Measurements from ENCODE around the gene PHF3.
"Not testable (repeated sequence)": the region's sequence is repeated elsewhere in the genome, so short reads cannot be mapped to it uniquely, and the experiment has no call there.

The PHF3 gene

DNA sequence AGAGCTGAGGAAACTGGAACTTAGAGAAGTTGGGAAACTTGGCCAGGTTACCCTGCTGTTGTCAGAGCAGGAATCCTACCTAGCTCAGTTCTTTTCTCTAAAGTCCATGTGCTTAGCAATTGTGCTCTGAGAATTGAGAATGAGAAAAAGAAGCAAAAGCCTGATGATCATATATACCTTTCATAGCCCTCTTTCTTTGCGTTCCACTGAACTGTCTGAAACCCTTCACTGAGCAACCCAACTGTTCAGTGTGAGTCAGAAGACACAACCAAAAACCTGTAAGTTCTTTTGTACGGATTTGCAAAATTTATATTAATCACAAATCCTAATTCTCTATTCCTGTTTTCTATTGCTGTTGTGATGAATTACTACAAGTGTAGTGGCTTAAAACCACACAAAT, 80.6 kb downstream of the PHF3 start:
- Mint-ChIP-seq H3K27me3 (no peaks in the 10 kb centered on the region), H3K36me3 (peaks cover 21% of the 10 kb centered on the region), H3K9me3 (ENCODE audit: low read depth) (no peaks in the 10 kb centered on the region), H3K4me1 (ENCODE audit: low read depth) (peaks cover 3% of the 10 kb centered on the region), H3K4me3 (no peak overlapping the region), H3K27ac (no peak overlapping the region)

GRCh38 chr6:63721181-63721580, 85.6 kb downstream of the PHF3 start:
- Mint-ChIP-seq H3K27me3 (no peaks in the 10 kb centered on the region), H3K4me3 (no peak overlapping the region), H3K36me3 (no peaks in the 10 kb centered on the region), H3K4me1 (ENCODE audit: low read depth) (peaks cover 6% of the 10 kb centered on the region), H3K27ac (no peak overlapping the region), H3K9me3 (ENCODE audit: low read depth) (no peaks in the 10 kb centered on the region)

GRCh38 chr6:63724721-63725120, 89.1 kb downstream of the PHF3 start:
- peaks cover 11% of the 10 kb centered on the region for H3K4me1 Mint-ChIP-seq (ENCODE audit: low read depth)
- no peaks in the 10 kb centered on the region for H3K9me3 Mint-ChIP-seq (ENCODE audit: low read depth)
- no peak overlapping the region for H3K27ac Mint-ChIP-seq
- no peaks in the 10 kb centered on the region for H3K27me3 Mint-ChIP-seq
- no peak overlapping the region for H3K4me3 Mint-ChIP-seq
- H3K36me3 Mint-ChIP-seq: peaks cover 2% of the 10 kb centered on the region

GRCh38 chr6:63730311-63730710, 94.7 kb downstream of the PHF3 start:
- no peaks in the 10 kb centered on the region for H3K9me3 Mint-ChIP-seq (ENCODE audit: low read depth)
- H3K36me3 Mint-ChIP-seq: peaks cover 15% of the 10 kb centered on the region
- no peaks in the 10 kb centered on the region for H3K27me3 Mint-ChIP-seq
- H3K27ac Mint-ChIP-seq: no peak overlapping the region
- H3K4me3 Mint-ChIP-seq: no peak overlapping the region
- peaks cover 9% of the 10 kb centered on the region for H3K4me1 Mint-ChIP-seq (ENCODE audit: low read depth)

- no peak overlapping the region for H3K27ac Mint-ChIP-seq
- H3K4me1 Mint-ChIP-seq (ENCODE audit: low read depth): no peaks in the 10 kb centered on the region
- H3K27me3 Mint-ChIP-seq: no peaks in the 10 kb centered on the region
- no peaks in the 10 kb centered on the region for H3K9me3 Mint-ChIP-seq (ENCODE audit: low read depth)
- no peak overlapping the region for H3K4me3 Mint-ChIP-seq
- peaks cover 17% of the 10 kb centered on the region for H3K36me3 Mint-ChIP-seq
Measured at GRCh38 chr6:63731930-63732329, 96.3 kb downstream of the PHF3 start.

GRCh38 chr6:63732336-63732735, 96.7 kb downstream of the PHF3 start:
- no peaks in the 10 kb centered on the region for H3K27me3 Mint-ChIP-seq
- no peak overlapping the region for H3K27ac Mint-ChIP-seq
- no peaks in the 10 kb centered on the region for H3K9me3 Mint-ChIP-seq (ENCODE audit: low read depth)
- H3K4me1 Mint-ChIP-seq (ENCODE audit: low read depth): no peaks in the 10 kb centered on the region
- peaks cover 17% of the 10 kb centered on the region for H3K36me3 Mint-ChIP-seq
- no peak overlapping the region for H3K4me3 Mint-ChIP-seq

DNA sequence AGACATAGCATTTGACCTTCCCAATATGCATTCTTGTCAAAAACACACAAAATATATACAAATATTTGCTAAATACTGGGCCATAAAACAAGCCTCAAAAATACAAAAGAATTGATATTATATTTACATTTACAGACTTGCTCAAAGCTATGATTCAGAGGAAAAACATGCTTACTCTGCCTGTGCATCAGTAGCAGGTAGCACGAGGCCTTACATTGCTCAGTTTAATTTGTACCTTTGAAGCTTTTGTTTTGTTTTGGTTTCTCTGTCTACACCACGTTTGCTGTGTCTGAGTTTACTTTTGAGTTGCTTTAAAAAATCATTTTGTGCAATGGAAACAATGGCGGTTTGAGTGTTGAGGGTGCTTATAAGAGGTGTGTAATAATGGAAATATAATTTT, 99.3 kb downstream of the PHF3 start:
- Mint-ChIP-seq H3K4me1 (ENCODE audit: low read depth) (peaks cover 1% of the 10 kb centered on the region), H3K36me3 (peaks cover 13% of the 10 kb centered on the region), H3K27ac (no peak overlapping the region), H3K4me3 (no peak overlapping the region), H3K27me3 (no peaks in the 10 kb centered on the region), H3K9me3 (ENCODE audit: low read depth) (peaks cover 5% of the 10 kb centered on the region)

GRCh38 chr6:63738190-63738589, 102.6 kb downstream of the PHF3 start:
- H3K9me3 Mint-ChIP-seq (ENCODE audit: low read depth); H3K36me3 Mint-ChIP-seq; H3K4me1 Mint-ChIP-seq (ENCODE audit: low read depth); H3K27ac Mint-ChIP-seq; H3K27me3 Mint-ChIP-seq; H3K4me3 Mint-ChIP-seq: not testable (repeated sequence)

GRCh38 chr6:63739094-63739687, 103.6 kb downstream of the PHF3 start:
- H3K27me3 Mint-ChIP-seq: no peaks in the 10 kb centered on the region

GRCh38 chr6:63740709-63741108, 105.1 kb downstream of the PHF3 start:
- peaks cover 6% of the 10 kb centered on the region for H3K4me1 Mint-ChIP-seq (ENCODE audit: low read depth)
- H3K9me3 Mint-ChIP-seq (ENCODE audit: low read depth): peaks cover 10% of the 10 kb centered on the region
- no peak overlapping the region for H3K4me3 Mint-ChIP-seq

More at GRCh38 chr6:63739094-63739687, 103.6 kb downstream of the PHF3 start:
- Mint-ChIP-seq H3K36me3 (peaks cover 3% of the 10 kb centered on the region), H3K4me1 (ENCODE audit: low read depth) (peaks cover 6% of the 10 kb centered on the region), H3K4me3 (no peak overlapping the region), H3K27ac (no peak overlapping the region), H3K9me3 (ENCODE audit: low read depth) (peaks cover 10% of the 10 kb centered on the region)

GRCh38 chr6:63742060-63742459, 106.5 kb downstream of the PHF3 start:
- peaks cover 6% of the 10 kb centered on the region for H3K4me1 Mint-ChIP-seq (ENCODE audit: low read depth)
- H3K36me3 Mint-ChIP-seq: no peaks in the 10 kb centered on the region
- peaks cover 10% of the 10 kb centered on the region for H3K9me3 Mint-ChIP-seq (ENCODE audit: low read depth)
- H3K27ac Mint-ChIP-seq: no peak overlapping the region
- no peaks in the 10 kb centered on the region for H3K27me3 Mint-ChIP-seq
- no peak overlapping the region for H3K4me3 Mint-ChIP-seq

More at GRCh38 chr6:63740709-63741108, 105.1 kb downstream of the PHF3 start:
- H3K27ac Mint-ChIP-seq: no peak overlapping the region
- H3K27me3 Mint-ChIP-seq: no peaks in the 10 kb centered on the region
- no peaks in the 10 kb centered on the region for H3K36me3 Mint-ChIP-seq

DNA sequence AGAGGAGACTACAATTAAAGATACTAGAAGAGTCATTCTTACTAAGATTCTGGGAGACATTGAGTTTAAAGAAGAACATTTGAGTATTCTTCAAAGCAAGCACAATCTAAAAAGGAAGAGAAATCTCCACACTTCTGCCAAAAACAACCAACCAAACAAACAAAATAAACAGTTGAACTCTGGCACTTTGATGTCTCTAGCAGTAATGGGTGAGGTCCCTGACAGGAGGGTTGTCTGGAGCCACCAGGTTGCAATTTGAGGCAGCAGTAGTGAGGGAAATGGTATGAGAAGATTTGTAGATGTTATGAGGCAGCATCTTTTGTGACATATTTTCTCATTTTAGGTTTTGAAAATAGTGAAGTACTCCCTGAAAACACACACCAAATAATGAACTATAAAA, 108.1 kb downstream of the PHF3 start:
- Mint-ChIP-seq H3K9me3 (ENCODE audit: low read depth) (peaks cover 9% of the 10 kb centered on the region), H3K4me3 (no peak overlapping the region), H3K27me3 (no peaks in the 10 kb centered on the region), H3K27ac (no peak overlapping the region), H3K36me3 (peaks cover 3% of the 10 kb centered on the region), H3K4me1 (ENCODE audit: low read depth) (peaks cover 6% of the 10 kb centered on the region)

GRCh38 chr6:63744810-63745209, 109.2 kb downstream of the PHF3 start:
- Mint-ChIP-seq H3K27ac (no peak overlapping the region), H3K27me3 (no peaks in the 10 kb centered on the region)

DNA sequence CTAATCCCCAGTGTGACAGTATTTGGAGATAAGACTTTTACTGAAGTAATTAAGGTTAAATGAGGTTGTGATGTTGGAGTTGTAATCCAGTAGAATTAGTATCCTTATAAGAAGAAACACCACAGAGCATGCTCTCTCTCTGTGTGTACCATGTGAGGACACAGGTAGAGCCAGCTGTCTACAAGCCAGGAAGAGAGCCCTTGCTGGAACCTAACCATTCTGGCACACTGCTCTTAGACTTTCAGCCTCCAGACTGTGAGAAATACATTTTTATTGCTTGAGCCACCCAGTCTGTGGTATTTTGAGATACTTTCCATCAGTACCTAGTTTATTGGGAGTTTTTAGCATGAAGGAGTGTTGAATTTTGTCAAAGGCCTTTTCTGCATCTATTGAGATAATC, 110.2 kb downstream of the PHF3 start:
- Mint-ChIP-seq H3K36me3 (peaks cover 6% of the 10 kb centered on the region), H3K27ac (no peak overlapping the region), H3K9me3 (ENCODE audit: low read depth) (no peaks in the 10 kb centered on the region), H3K4me1 (ENCODE audit: low read depth) (no peaks in the 10 kb centered on the region), H3K27me3 (no peaks in the 10 kb centered on the region), H3K4me3 (no peak overlapping the region)

More at GRCh38 chr6:63744810-63745209, 109.2 kb downstream of the PHF3 start:
- Mint-ChIP-seq H3K4me1 (ENCODE audit: low read depth) (peaks cover 4% of the 10 kb centered on the region), H3K9me3 (ENCODE audit: low read depth) (peaks cover 5% of the 10 kb centered on the region), H3K4me3 (no peak overlapping the region), H3K36me3 (peaks cover 6% of the 10 kb centered on the region)

DNA sequence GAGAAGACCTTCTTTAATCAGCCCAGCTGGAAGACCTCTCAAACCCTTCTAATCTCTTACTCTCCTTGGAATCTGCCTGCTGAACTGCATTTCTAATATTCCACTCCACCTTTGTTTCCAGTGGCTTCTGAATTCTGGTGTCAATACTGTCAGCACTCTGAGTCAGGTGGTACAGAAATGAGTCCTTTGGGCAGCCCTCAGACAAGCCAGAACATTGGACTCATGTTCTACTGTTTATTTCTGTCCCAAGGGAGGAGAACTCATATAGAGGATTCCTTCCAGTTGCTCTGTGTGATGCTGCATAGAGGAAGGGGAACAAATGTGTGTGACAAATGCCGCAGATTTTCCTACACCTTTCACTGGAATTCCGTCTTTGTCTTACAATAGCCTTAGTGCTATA, 114.8 kb downstream of the PHF3 start:
- H3K36me3 Mint-ChIP-seq: peaks cover 15% of the 10 kb centered on the region
- H3K4me1 Mint-ChIP-seq (ENCODE audit: low read depth): no peaks in the 10 kb centered on the region
- H3K27me3 Mint-ChIP-seq: no peaks in the 10 kb centered on the region
- no peak overlapping the region for H3K27ac Mint-ChIP-seq
- no peak overlapping the region for H3K4me3 Mint-ChIP-seq
- H3K9me3 Mint-ChIP-seq (ENCODE audit: low read depth): no peaks in the 10 kb centered on the region

DNA sequence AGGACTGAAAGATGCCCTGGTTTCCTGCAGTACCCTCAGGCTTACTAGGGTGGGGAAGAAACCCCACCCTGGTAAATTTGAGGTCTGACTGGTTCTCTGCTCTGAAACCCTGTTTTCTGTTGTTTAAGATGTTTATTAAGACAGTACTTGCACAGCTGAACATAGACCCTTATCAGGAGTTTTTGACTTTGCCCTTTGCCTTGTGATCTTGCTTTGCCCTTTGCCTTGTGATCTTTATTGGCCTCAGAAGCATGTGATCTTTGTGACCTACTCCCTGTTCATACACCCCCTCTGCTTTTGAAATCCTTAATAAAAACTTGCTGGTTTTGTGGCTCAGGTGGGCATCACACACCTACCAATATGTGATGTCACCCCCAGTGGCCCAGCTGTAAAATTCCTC, 121.7 kb downstream of the PHF3 start:
- H3K4me1 Mint-ChIP-seq (ENCODE audit: low read depth); H3K27ac Mint-ChIP-seq; H3K27me3 Mint-ChIP-seq; H3K9me3 Mint-ChIP-seq (ENCODE audit: low read depth); H3K4me3 Mint-ChIP-seq: not testable (repeated sequence)
- H3K36me3 Mint-ChIP-seq: peaks cover 23% of the 10 kb centered on the region
